Upper lobe of left lung (tissue), 4 donors: Measurements from ENCODE around the gene DLX3.

Experiments
- POLR2A ChIP-seq, 4 donors: fragments of 450-650 bp; IDR thresholded peaks; one replicate each; pipeline ENCODE4 v1.5.1; 2016 to 2017; ENCODE audit warnings: antibody characterized with exemption in 4 of 4, mild to moderate bottlenecking in 2 of 4
- TF ChIP-seq, protein P1 (sequence below), 6 experiments: fragments of 450-650 bp in 4 of 6; fragments of 200-600 bp in 2 of 6; sonication (generic) in 2 of 6; IDR thresholded peaks; one replicate each; pipeline ENCODE4 v1.5.1; 2016 to 2019; ENCODE audit warnings: antibody characterized with exemption in 6 of 6

DNA sequence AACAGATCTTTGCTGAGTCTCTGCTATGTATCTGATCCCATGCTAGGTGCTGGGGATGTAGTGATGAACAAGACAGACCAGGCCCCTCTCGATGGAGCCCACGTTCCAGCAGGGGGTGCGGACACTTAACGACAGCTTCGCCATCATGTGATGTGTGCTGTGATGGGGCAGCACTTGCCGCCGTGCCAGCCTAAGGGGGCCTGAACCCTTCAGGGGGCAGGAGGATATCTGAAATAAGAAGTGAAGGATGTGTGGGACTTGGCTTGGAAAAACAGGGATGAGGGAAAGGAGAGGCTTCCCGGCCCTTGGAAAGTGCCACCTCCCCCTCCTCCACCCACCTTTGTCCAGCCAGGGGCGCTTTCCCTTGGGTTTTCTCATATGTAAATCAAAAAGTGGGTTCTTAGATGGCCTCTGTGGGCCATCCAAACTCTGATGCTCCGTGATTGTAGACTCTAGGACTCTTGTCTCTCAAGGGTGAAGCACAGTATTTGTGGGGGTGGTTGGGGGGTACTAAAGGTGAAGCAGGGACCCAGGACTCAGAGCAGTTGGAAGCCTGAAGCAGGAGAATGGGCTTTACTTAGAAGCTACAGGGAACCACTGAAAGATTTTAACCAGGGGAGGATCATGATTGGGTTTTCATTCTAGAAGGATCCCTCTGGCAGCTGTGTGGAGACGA is 4.0 kb upstream of the DLX3 start:
- TF ChIP-seq, protein P1, sequence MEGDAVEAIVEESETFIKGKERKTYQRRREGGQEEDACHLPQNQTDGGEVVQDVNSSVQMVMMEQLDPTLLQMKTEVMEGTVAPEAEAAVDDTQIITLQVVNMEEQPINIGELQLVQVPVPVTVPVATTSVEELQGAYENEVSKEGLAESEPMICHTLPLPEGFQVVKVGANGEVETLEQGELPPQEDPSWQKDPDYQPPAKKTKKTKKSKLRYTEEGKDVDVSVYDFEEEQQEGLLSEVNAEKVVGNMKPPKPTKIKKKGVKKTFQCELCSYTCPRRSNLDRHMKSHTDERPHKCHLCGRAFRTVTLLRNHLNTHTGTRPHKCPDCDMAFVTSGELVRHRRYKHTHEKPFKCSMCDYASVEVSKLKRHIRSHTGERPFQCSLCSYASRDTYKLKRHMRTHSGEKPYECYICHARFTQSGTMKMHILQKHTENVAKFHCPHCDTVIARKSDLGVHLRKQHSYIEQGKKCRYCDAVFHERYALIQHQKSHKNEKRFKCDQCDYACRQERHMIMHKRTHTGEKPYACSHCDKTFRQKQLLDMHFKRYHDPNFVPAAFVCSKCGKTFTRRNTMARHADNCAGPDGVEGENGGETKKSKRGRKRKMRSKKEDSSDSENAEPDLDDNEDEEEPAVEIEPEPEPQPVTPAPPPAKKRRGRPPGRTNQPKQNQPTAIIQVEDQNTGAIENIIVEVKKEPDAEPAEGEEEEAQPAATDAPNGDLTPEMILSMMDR (IDR thresholded peaks at IDR 0.05), result no peak
- no peak for TF ChIP-seq POLR2A (IDR thresholded peaks at IDR 0.05)
